CD14-positive monocyte (primary cell): ENCODE results near the gene ASTN2. TPM values are rescaled to one million over a fixed set of nuclear protein-coding genes. Genes with fewer than 3 reads are reported as not detected.

Experiments
- DNase-seq, 3 donors: peaks; one replicate each; pipeline ENCODE4 v3.0.0-alpha.2; 2011 to 2022
- H2AFZ ChIP-seq: 2 replicates; pipeline ENCODE4 v1.6.0; 2012; ENCODE audit warnings: mild to moderate bottlenecking, low read depth, low read length, inconsistent platforms; ENCODE audit not compliant: insufficient read depth, poor library complexity, severe bottlenecking
- H3K27ac ChIP-seq, 2 donors: 1 replicate in 1 of 2; 2 replicates in 1 of 2; pipeline ENCODE4 v1.5.1; 2012 to 2013; ENCODE audit warnings: low read length in 2 of 2, control low read depth in 1 of 2, inconsistent platforms in 1 of 2, low read depth in 1 of 2, mild to moderate bottlenecking in 1 of 2
- H3K27me3 ChIP-seq, 2 donors: one replicate each; pipeline versions ENCODE4 v1.6.0 to v1.6.1; 2011 to 2013; ENCODE audit warnings: low read length in 2 of 2; ENCODE audit not compliant: control insufficient read depth in 2 of 2, insufficient read depth in 2 of 2
- H3K36me3 ChIP-seq, 2 donors: replicated peaks in 1 of 2; 1 replicate in 1 of 2; 2 replicates in 1 of 2; pipeline versions ENCODE4 v1.5.1 to v1.6.1; 2012 to 2013; ENCODE audit warnings: low read length in 2 of 2, control low read depth in 1 of 2, inconsistent platforms in 1 of 2, mild to moderate bottlenecking in 1 of 2; ENCODE audit not compliant: insufficient read depth in 2 of 2, control insufficient read depth in 1 of 2
- H3K4me1 ChIP-seq, 2 donors: 1 replicate in 1 of 2; 2 replicates in 1 of 2; pipeline versions ENCODE4 v1.5.1 to v1.6.1; 2012 to 2013; ENCODE audit warnings: low read length in 2 of 2, control low read depth in 1 of 2, inconsistent platforms in 1 of 2, mild to moderate bottlenecking in 1 of 2, moderate library complexity in 1 of 2; ENCODE audit not compliant: insufficient read depth in 2 of 2, control insufficient read depth in 1 of 2
- H3K4me2 ChIP-seq: replicated peaks from 2 replicates; pipeline ENCODE3; 2012; ENCODE audit warnings: low read length, moderate library complexity, mild to moderate bottlenecking; ENCODE audit not compliant: poor library complexity, severe bottlenecking; ENCODE audit errors: extremely low read depth
- H3K4me3 ChIP-seq, 3 experiments: fragments of 200-600 bp in 1 of 3; sonication (generic) in 1 of 3; replicated peaks in 1 of 3; 1 replicate in 2 of 3; 2 replicates in 1 of 3; pipeline ENCODE4 v1.5.1; 2011 to 2013; ENCODE audit warnings: low read length in 3 of 3, mild to moderate bottlenecking in 3 of 3, control low read depth in 2 of 3, low read depth in 2 of 3, inconsistent platforms in 1 of 3, moderate library complexity in 1 of 3
- H3K79me2 ChIP-seq: 2 replicates; pipeline ENCODE4 v1.6.0; 2012; ENCODE audit warnings: mild to moderate bottlenecking, control low read depth, inconsistent platforms, low read length, moderate library complexity; ENCODE audit not compliant: insufficient read depth
- H3K9ac ChIP-seq: 2 replicates; pipeline ENCODE4 v1.6.0; 2017; ENCODE audit warnings: low read length, mild to moderate bottlenecking; ENCODE audit not compliant: insufficient read depth, poor library complexity, severe bottlenecking
- H3K9me3 ChIP-seq, 2 donors: replicated peaks in 1 of 2; 1 replicate in 1 of 2; 2 replicates in 1 of 2; pipeline versions ENCODE4 v1.5.1 to v1.6.1; 2012 to 2013; ENCODE audit warnings: low read length in 2 of 2, control low read depth in 1 of 2; ENCODE audit not compliant: control insufficient read depth in 1 of 2, insufficient read depth in 1 of 2
- H4K20me1 ChIP-seq: 2 replicates; pipeline ENCODE4 v1.6.0; 2012; ENCODE audit warnings: mild to moderate bottlenecking, low read length, control low read depth, moderate library complexity; ENCODE audit not compliant: insufficient read depth
- H3K27ac Mint-ChIP-seq, 7 donors: one replicate each; pipeline ENCODE4 v1.8.0; 2020; ENCODE audit warnings: mild to moderate bottlenecking in 7 of 7, mixed read lengths in 7 of 7, moderate library complexity in 6 of 7, inconsistent platforms in 2 of 7
- H3K27me3 Mint-ChIP-seq, 3 donors: one replicate each; pipeline ENCODE4 v1.8.0; 2021 to 2022; ENCODE audit warnings: low read depth in 3 of 3, mild to moderate bottlenecking in 3 of 3, mixed read lengths in 3 of 3, moderate library complexity in 3 of 3, inconsistent platforms in 1 of 3
- H3K36me3 Mint-ChIP-seq, 2 donors: one replicate each; pipeline ENCODE4 v1.8.0; 2020; ENCODE audit warnings: mixed read lengths in 2 of 2, inconsistent platforms in 1 of 2, mild to moderate bottlenecking in 1 of 2
- H3K4me1 Mint-ChIP-seq: one replicate; pipeline ENCODE4 v1.8.0; 2020; ENCODE audit warnings: mild to moderate bottlenecking, mixed read lengths
- H3K4me3 Mint-ChIP-seq, 2 donors: one replicate each; pipeline ENCODE4 v1.8.0; 2020; ENCODE audit warnings: mild to moderate bottlenecking in 2 of 2, mixed read lengths in 2 of 2, moderate library complexity in 1 of 2
- H3K9me3 Mint-ChIP-seq, 7 donors: one replicate each; pipeline ENCODE4 v1.8.0; 2020 to 2022; ENCODE audit warnings: mixed read lengths in 7 of 7, mild to moderate bottlenecking in 6 of 7, moderate library complexity in 6 of 7, inconsistent platforms in 2 of 7
- WGBS: methylation state at CpG from one replicate; pipeline ENCODE4 v1.1.5; 2013; ENCODE audit warnings: missing lambda C conversion rate; ENCODE audit not compliant: insufficient coverage; 5-methylcytosine and 5-hydroxymethylcytosine counted together
- intact Hi-C, 2 donors: fragments of 100-400 bp; cut with micrococcal nuclease; formaldehyde crosslinking; loops; one replicate each; pipeline versions ENCODE4 v1.15.0 to v1.15.1; 2023
- polyA plus RNA-seq, 3 donors: library from polyadenylated mRNA; depleted of rRNA in 1 of 3; unstranded in 2 of 3; stranded (reverse) in 1 of 3; fragments of 300-500 nt in 2 of 3; fragments of >200 nt in 1 of 3; fragmentation: Illumina TruSeq in 2 of 3; gene quantifications; 1 replicate in 2 of 3; 2 replicates in 1 of 3; pipeline ENCODE4 v1.2.3, GENCODE V29; 2012 to 2021
- TF ChIP-seq, protein P1 (sequence below): fragments of 200-600 bp; IDR thresholded peaks from one replicate; pipeline ENCODE4 v1.8.0; 2022; ENCODE audit warnings: antibody characterized with exemption, mild to moderate bottlenecking

Gene ASTN2
- polyA plus RNA-seq, 3 donors, result not detected

DNA sequence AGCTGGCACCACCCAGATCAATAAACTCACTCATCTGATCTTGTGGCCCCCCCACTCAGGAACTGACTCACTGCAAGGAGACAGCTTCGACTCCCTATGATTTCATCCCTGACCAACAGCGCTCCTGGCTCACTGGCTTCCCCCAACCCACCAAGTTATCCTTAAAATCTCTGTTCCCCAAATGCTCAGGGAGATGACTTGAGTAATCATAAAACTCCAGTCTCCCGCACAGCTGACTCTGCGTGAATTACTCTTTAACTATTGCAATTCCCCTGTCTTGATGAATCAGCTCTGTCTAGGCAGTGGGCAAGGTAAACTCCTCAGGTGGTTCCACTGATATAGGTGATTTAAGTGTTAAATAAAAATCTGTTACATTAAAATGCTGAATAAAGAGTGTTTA lies 729.7 kb downstream of the ASTN2 start:
- H3K9me3 Mint-ChIP-seq, result peaks cover 0 to 3% (median 0%) of the 10 kb centered on the region in 7 donors
- no peak overlapping the region for H3K4me3 Mint-ChIP-seq
- no peak overlapping the region for H3K27ac Mint-ChIP-seq

GRCh38 chr9:116683535-116683934 lies 731.3 kb downstream of the ASTN2 start:
- intact Hi-C loops, result no loop called here
- Mint-ChIP-seq H3K9me3 (peaks cover 0 to 5% (median 2%) of the 10 kb centered on the region in 7 donors), H3K27me3 (peaks cover 14 to 25% (median 20%) of the 10 kb centered on the region in 3 donors), H3K36me3 (no peaks in the 10 kb centered on the region), H3K27ac (no peak overlapping the region), H3K4me1 (peaks cover 20% of the 10 kb centered on the region), H3K4me3 (no peak overlapping the region)
- H3K27me3 ChIP-seq, result peaks cover 0 to 2% of the 10 kb centered on the region in 2 donors
- no peak overlapping the region for H3K4me2 ChIP-seq
- TF ChIP-seq, protein P1, sequence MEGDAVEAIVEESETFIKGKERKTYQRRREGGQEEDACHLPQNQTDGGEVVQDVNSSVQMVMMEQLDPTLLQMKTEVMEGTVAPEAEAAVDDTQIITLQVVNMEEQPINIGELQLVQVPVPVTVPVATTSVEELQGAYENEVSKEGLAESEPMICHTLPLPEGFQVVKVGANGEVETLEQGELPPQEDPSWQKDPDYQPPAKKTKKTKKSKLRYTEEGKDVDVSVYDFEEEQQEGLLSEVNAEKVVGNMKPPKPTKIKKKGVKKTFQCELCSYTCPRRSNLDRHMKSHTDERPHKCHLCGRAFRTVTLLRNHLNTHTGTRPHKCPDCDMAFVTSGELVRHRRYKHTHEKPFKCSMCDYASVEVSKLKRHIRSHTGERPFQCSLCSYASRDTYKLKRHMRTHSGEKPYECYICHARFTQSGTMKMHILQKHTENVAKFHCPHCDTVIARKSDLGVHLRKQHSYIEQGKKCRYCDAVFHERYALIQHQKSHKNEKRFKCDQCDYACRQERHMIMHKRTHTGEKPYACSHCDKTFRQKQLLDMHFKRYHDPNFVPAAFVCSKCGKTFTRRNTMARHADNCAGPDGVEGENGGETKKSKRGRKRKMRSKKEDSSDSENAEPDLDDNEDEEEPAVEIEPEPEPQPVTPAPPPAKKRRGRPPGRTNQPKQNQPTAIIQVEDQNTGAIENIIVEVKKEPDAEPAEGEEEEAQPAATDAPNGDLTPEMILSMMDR, result no peak
- H3K79me2 ChIP-seq, result no peaks in the 10 kb centered on the region
- H3K9ac ChIP-seq, result no peak overlapping the region
- no peaks in the 10 kb centered on the region for H3K36me3 ChIP-seq
- H3K27ac ChIP-seq, result no peak overlapping the region
- H3K9me3 ChIP-seq, result no peaks in the 10 kb centered on the region
- H2AFZ ChIP-seq, result no peak overlapping the region
- no peak for DNase-seq
- no peaks in the 10 kb centered on the region for H4K20me1 ChIP-seq
- H3K4me3 ChIP-seq, result no peak overlapping the region
- peaks cover 13 to 17% of the 10 kb centered on the region in 2 donors for H3K4me1 ChIP-seq

More for the DNA sequence above, 729.7 kb downstream of the ASTN2 start:
- H3K27ac ChIP-seq, result no peak overlapping the region
- no peaks in the 10 kb centered on the region for H3K79me2 ChIP-seq
- no peak for DNase-seq
- intact Hi-C loops, result no loop called here
- H2AFZ ChIP-seq, result no peak overlapping the region
- H3K4me3 ChIP-seq, result no peak overlapping the region
- Mint-ChIP-seq H3K36me3 (no peaks in the 10 kb centered on the region), H3K4me1 (peaks cover 23% of the 10 kb centered on the region), H3K27me3 (peaks cover 14 to 25% (median 22%) of the 10 kb centered on the region in 3 donors)
- no peaks in the 10 kb centered on the region for H3K36me3 ChIP-seq
- H3K4me1 ChIP-seq, result peaks cover 13 to 17% of the 10 kb centered on the region in 2 donors
- WGBS, result 85% methylated on average over 2 of the region's 4 CpGs
- H3K9ac ChIP-seq, result no peak overlapping the region
- H3K4me2 ChIP-seq, result no peak overlapping the region
- H4K20me1 ChIP-seq, result no peaks in the 10 kb centered on the region
- TF ChIP-seq, protein P1, result no peak
- no peaks in the 10 kb centered on the region for H3K9me3 ChIP-seq
- peaks cover 0 to 2% of the 10 kb centered on the region in 2 donors for H3K27me3 ChIP-seq
